Psoas muscle (tissue), 8 donors: Measurements from ENCODE around the gene COL9A2. TPM values are rescaled to one million over a fixed set of nuclear protein-coding genes. Genes with fewer than 3 reads are reported as not detected.

Source experiments
- ATAC-seq, 4 donors: fragments of 200-7000 bp; cut with Tn5 transposase; one replicate each; pipeline ENCODE4 v1.9.1; 2020; ENCODE audit warnings: moderate library complexity in 3 of 4, mild to moderate bottlenecking in 2 of 4
- DNase-seq, 2 donors: peaks; one replicate each; pipeline ENCODE4 v3.0.0-alpha.2; 2020
- H3K27ac ChIP-seq: fragments of 200-600 bp; one replicate; pipeline ENCODE4 v1.8.0; 2022
- H3K27me3 ChIP-seq, 3 donors: fragments of 200-600 bp in 1 of 3; one replicate each; pipeline versions ENCODE4 v1.6.1 to v1.8.0; 2013 to 2022; ENCODE audit warnings: low read length in 2 of 3, mild to moderate bottlenecking in 2 of 3, moderate library complexity in 1 of 3; ENCODE audit not compliant: insufficient read depth in 3 of 3
- H3K36me3 ChIP-seq, 2 donors: fragments of 200-600 bp in 1 of 2; one replicate each; pipeline versions ENCODE4 v1.6.1 to v1.8.0; 2013 to 2022; ENCODE audit warnings: low read depth in 1 of 2, mild to moderate bottlenecking in 1 of 2, moderate library complexity in 1 of 2; ENCODE audit not compliant: insufficient read depth in 1 of 2
- H3K4me1 ChIP-seq: fragments of 200-600 bp; one replicate; pipeline ENCODE4 v1.8.0; 2022
- H3K4me3 ChIP-seq: fragments of 200-600 bp; one replicate; pipeline ENCODE4 v1.8.0; 2022; ENCODE audit warnings: mild to moderate bottlenecking
- H3K9me3 ChIP-seq: fragments of 200-600 bp; one replicate; pipeline ENCODE4 v1.8.0; 2022
- WGBS, 3 donors: extraction: QIAGEN DNeasy Blood & Tissue Kit; methylation state at CpG; one replicate each; pipeline versions ENCODE4 v1.1.6 to v1.1.7; 2013; 5-methylcytosine and 5-hydroxymethylcytosine counted together
- intact Hi-C, 2 donors: fragments of 100-400 bp; cut with DNase I; formaldehyde crosslinking; loops; one replicate each; pipeline versions ENCODE4 v1.11.0 to v1.14.2; 2022
- polyA plus RNA-seq, 3 donors: library from polyadenylated mRNA; stranded (reverse); fragments of 200-250 nt; gene quantifications; one replicate each; pipeline ENCODE4 v1.2.3, GENCODE V29; 2013
- total RNA-seq, 4 donors: library from RNA; stranded (reverse); fragmentation: NEBNext Ultra II Directional in 2 of 4; extraction: Animal tissue kit (Norgen Biotek cat#: 25700) in 2 of 4; gene quantifications; one replicate each; pipeline versions ENCODE4 v1.2.1 to v1.2.4, GENCODE V29; 2021 to 2023
- TF ChIP-seq, protein P1 (sequence below): fragments of 200-600 bp; IDR thresholded peaks from one replicate; pipeline ENCODE4 v1.8.0; 2022; ENCODE audit warnings: antibody characterized with exemption
- donor health status: healthy with polysubstance abuse.
- donor health status: DM: no; HTN: no; CAD: no; lungs with moderate emphysema.
- donor health status: Bipolar disorder and iron deficiency.
- donor health status: healthy.
- donor health status: DM: yes; HTN: yes; CAD: no.
- donor health status: DM: no; HTN: no; CAD: no.
- donor health status: DM: no; HTN: no; CAD: no.
- donor health status: DM: yes; HTN: yes; CAD: no.

Gene COL9A2
- total and polyA plus RNA-seq, 7 donors = 0.06 to 0.21 (median 0.16) TPM; not detected in 1

- Histone ChIP-seq H3K4me3 (no peak overlapping the region), H3K9me3 (no peaks in the 10 kb centered on the region), H3K36me3 (no peaks in the 10 kb centered on the region), H3K27me3 (peaks cover 0 to 17% (median 5%) of the 10 kb centered on the region in 3 donors), H3K4me1 (no peaks in the 10 kb centered on the region), H3K27ac (no peak overlapping the region)
- TF ChIP-seq, protein P1, sequence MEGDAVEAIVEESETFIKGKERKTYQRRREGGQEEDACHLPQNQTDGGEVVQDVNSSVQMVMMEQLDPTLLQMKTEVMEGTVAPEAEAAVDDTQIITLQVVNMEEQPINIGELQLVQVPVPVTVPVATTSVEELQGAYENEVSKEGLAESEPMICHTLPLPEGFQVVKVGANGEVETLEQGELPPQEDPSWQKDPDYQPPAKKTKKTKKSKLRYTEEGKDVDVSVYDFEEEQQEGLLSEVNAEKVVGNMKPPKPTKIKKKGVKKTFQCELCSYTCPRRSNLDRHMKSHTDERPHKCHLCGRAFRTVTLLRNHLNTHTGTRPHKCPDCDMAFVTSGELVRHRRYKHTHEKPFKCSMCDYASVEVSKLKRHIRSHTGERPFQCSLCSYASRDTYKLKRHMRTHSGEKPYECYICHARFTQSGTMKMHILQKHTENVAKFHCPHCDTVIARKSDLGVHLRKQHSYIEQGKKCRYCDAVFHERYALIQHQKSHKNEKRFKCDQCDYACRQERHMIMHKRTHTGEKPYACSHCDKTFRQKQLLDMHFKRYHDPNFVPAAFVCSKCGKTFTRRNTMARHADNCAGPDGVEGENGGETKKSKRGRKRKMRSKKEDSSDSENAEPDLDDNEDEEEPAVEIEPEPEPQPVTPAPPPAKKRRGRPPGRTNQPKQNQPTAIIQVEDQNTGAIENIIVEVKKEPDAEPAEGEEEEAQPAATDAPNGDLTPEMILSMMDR = no peak
- intact Hi-C loops = no loop called here
- WGBS, 3 donors = 59 to 69% (median 65%) methylated on average over 26 to 38 of the region's 38 CpGs
- no peak for ATAC-seq
- DNase-seq = no peak
Observed at GRCh38 chr1:40303051-40303771, 13.9 kb downstream of the COL9A2 start.

DNA sequence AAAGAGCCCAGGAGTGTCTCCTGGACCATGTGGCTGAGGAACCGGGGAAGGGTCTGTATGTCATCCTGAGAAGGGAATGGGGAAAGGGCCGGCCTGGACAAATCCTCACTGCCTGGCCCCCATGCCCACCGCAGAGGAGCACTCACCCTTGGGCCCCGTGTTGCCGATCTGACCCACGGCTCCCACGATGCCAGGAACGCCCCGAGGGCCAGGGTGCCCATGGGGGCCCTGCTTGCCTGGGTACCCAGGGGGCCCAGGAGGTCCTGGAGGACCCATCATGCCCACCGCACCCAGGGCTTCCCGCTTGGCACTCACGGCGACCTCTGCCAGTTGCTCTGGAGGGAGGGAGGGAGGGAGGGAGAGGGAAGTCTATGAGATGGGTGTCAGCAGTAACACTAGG, 14.6 kb downstream of the COL9A2 start:
- H3K4me1 ChIP-seq = no peaks in the 10 kb centered on the region
- DNase-seq = no peak
- WGBS, 3 donors = 78 to 85% (median 83%) methylated on average over 11 to 13 of the region's 13 CpGs
- H3K36me3 ChIP-seq = no peaks in the 10 kb centered on the region
- TF ChIP-seq, protein P1 = no peak
- no peak for ATAC-seq
- no peak overlapping the region for H3K27ac ChIP-seq
- intact Hi-C loops = no loop called here
- no peaks in the 10 kb centered on the region for H3K9me3 ChIP-seq
- H3K4me3 ChIP-seq = no peak overlapping the region
- H3K27me3 ChIP-seq = peaks cover 0 to 17% (median 5%) of the 10 kb centered on the region in 3 donors

DNA sequence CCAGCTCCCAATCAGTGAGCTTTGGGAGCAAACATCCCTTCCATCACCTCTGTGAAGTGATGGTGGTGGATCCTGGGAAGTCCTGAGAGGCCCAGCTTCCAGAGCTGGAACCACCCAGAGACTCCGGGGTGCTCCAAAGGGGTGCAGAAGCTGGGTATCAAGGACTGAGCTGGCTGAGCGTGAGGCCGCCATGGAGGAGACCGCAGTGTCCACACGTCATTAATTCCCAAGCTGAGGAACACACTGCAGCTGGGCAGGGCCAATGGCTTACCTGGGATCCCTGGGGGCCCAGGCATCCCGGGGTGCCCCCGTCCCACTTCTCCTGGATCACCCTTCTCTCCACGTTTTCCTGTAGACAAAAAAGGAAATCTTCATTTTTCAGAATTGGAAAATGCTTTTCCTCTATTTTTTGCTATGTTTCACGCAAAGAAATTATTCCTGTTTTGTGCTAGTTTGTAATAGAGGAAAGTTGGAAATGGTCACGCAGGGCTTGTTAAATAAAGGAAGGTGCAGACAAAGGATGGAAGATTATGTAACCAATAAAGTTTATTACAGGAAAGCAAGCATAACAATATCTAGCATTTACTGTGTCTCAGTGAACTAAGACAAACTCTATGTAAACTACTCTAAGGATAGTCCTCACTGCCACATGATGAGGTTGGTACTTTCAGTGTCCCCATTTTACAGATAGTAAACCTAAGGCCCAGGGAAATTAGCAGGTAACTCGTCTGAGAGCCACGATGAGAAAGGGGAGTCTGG, 15.4 kb downstream of the COL9A2 start:
- WGBS, 3 donors = 87 to 92% (median 88%) methylated on average over 12 of the region's 12 CpGs
- no peak for DNase-seq
- TF ChIP-seq, protein P1 = no peak
- Histone ChIP-seq H3K27ac (no peak overlapping the region), H3K4me1 (no peaks in the 10 kb centered on the region), H3K4me3 (no peak overlapping the region), H3K36me3 (no peaks in the 10 kb centered on the region), H3K27me3 (peaks cover 0 to 17% (median 5%) of the 10 kb centered on the region in 3 donors), H3K9me3 (no peaks in the 10 kb centered on the region)
- intact Hi-C loops = no loop called here
- ATAC-seq = no peak

- H3K4me1 ChIP-seq = no peaks in the 10 kb centered on the region
- no peak overlapping the region for H3K27ac ChIP-seq
- intact Hi-C loops = no loop called here
- TF ChIP-seq, protein P1 = no peak
- no peaks in the 10 kb centered on the region for H3K36me3 ChIP-seq
- no peak for DNase-seq
- H3K27me3 ChIP-seq = peaks cover 0 to 17% (median 5%) of the 10 kb centered on the region in 3 donors
- 88 to 95% (median 91%) methylated on average over 10 of the region's 10 CpGs for WGBS, 3 donors
- H3K9me3 ChIP-seq = no peaks in the 10 kb centered on the region
- no peak overlapping the region for H3K4me3 ChIP-seq
- ATAC-seq = no peak
Observed at GRCh38 chr1:40301066-40301465, 16.0 kb downstream of the COL9A2 start.
